ENCODE measurements around the gene TMEM203.
"Not testable (repeated sequence)": the region's sequence is repeated elsewhere in the genome, so short reads cannot be mapped to it uniquely, and the experiment has no call there.

TMEM203 gene, protein sequence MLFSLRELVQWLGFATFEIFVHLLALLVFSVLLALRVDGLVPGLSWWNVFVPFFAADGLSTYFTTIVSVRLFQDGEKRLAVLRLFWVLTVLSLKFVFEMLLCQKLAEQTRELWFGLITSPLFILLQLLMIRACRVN

DNA sequence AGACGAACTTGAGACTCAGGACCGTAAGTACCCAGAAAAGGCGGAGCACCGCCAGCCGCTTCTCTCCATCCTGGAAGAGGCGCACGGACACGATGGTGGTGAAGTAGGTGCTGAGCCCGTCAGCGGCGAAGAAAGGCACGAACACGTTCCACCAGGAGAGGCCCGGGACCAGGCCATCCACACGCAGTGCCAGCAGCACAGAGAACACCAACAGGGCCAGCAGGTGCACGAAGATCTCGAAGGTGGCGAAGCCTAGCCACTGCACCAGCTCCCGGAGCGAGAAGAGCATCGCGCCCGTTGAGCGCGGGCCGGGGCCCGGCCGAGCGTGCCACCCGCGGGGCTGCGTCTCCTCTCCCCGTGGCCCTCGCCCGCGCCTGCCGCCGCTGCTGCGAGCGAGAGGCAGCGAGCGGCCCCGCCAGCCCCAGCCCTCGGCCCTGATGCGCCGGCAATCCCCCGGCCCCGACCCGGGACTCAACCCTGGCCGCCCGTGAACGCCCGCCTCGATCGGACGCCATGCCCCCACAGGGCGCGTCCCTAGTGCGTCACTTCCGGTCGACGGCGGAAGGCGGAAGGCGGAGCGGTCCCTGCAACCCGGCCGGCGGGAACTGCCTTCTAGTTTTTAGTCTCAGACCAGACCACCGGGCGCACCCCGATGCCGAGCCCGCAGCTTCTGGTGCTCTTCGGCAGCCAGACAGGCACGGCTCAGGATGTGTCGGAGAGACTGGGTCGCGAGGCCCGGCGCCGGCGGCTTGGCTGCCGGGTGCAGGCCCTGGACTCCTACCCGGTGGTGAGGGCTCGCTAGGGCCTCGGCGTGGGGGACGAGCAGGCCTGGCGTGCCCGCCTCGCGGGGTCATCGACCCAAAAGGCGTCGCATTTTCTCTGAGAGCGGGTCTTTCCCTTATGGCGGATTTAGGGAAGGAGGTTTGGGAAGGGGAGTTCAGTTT, at the start of gene TMEM203, which contains the start of gene NDOR1:
Gene TMEM203 (minus strand): TSS at position 523 of the 944 bp plus-strand sequence. CDS start 234 bp downstream, at position 289.
Gene NDOR1 (plus strand): TSS at position 575 of the 944 bp plus-strand sequence. CDS start 78 bp downstream, at position 653.
- DNase-seq: peak; percentile 96

DNA sequence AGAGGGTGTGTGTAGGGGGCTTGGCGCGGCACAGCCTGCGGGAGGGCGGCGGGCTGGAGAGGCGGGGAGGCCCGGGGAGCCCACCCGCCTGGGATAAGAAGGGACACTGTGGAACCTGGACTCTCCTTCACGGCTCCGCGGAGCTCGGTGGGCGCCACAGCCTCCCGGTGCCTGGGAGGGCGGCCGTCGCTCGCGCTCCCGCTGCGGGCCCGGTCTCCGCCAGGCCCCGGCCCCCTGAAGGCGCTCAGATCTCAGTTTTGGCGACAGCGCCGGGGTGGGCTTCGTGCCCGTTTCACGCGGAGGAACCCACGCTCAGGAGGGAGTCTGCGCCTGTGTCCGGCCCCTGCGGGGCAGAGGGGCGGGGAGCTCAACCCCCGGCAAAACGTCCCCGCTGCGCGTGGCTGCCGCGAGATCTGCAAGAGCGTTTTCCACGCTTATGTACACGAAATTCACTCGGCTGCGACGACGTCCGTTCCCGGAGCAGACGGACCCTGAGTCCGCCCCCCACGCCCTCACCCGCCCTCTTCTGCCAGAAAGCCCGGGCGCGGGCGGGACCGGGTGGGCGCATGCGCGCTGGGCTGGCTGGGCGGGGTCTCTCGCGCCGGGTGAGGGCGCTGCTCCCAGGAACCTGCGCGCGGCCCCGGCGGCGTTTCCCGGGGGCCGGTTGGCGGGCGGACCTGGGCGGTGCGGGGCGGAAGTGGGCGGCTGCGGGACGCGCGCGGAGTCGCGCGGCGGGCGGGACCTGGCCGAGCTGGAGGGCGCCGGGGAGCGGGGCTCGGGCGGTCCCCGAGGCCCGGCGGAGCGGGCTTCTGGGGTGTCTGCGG, 49.4 kb upstream of the TMEM203 start, which contains the start of gene NELFB:
Gene NELFB (plus strand): TSS at position 704 of the 824 bp plus-strand sequence.
- peak; percentile 95 for DNase-seq

DNA sequence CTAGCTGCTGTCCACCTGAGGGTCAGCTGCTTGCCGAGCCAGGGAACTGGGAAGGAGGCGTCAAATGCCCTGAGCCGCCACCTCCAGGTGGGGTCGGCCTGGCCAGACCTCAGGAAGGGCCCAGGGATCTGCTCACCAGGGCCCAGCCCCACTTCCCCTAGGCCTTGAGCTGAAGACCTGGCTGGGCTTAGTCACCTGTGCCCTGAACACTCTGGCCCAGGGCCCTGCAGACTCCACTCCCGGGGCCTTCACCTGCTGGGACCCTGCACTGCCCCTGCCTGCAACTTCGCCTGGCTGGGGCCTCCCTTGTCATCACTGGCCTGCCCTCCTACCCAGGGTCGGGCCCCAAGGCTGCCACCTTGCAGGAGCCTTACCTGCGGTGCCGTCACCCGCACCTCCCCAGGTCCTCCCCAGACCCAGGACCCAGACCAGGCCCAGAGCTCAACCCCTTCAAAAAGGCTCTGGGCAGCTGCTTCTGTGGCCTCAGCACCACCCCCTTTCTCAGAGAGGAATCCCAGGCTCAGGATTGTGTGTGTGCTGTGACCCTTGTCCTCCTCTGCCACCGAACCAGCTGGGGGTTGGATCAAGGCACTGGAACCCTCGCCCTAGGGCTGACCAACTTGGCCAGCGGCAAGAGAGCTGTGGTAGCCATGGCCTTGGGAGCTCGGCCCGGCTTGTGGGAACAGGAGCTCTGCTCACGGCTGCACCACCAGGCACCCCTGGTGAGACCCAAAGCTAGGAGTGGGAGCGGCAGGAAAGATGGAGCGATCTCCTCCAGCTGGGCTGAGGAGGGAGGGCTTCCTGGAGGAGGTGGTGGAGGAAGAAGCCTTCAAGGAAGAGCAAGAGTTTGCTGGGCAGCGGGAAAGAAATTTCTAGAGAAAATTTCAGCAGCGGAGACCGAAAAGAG, 48.5 kb upstream of the TMEM203 start:
- no peak for DNase-seq

DNA sequence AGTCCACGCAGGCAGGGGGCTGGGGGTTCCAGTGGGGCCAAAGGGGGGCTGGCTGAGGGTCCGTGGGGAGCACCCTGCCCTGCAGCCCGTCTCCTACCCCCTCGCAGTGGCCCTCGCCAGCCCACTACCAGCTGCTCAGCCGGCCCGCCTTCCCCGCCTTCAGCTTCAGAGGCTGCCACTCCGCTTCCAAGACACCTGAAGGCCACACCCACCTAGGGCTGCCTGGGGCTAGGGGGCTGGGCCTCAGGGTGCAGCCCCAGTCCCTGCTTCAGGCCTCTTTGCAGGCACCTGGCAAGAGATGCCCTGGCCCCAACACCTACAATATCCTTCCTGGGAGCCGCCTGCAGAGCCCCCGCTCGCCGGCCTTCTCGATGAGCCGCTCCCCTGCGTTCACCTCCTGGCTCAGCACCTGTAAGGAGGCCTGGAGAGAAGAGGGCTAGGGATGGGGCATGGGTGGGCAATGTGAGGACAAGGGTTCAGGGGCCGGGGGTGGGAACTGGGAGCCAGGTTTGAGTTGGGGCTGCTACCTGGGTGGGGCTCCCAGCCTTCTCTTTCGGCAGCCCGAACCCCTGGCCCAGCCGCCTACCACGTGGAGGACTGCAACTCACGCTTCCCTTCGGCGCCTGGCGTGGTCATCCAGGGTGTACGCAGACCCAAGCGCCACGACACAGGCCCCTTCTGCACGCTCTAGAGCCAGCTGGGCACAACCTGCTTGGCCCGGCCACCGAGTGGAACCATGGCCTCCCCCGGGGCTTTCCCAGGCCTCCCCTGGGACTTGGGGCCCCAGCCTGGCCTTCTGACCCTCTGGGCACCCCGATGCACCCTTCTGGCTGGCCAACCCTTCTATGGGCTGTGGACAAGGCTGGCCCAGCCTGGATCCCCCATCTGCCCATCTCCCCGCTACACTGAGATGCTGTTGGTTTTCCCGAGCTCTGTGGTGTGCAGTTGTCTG, 47.4 kb upstream of the TMEM203 start:
- DNase-seq: no peak

DNA sequence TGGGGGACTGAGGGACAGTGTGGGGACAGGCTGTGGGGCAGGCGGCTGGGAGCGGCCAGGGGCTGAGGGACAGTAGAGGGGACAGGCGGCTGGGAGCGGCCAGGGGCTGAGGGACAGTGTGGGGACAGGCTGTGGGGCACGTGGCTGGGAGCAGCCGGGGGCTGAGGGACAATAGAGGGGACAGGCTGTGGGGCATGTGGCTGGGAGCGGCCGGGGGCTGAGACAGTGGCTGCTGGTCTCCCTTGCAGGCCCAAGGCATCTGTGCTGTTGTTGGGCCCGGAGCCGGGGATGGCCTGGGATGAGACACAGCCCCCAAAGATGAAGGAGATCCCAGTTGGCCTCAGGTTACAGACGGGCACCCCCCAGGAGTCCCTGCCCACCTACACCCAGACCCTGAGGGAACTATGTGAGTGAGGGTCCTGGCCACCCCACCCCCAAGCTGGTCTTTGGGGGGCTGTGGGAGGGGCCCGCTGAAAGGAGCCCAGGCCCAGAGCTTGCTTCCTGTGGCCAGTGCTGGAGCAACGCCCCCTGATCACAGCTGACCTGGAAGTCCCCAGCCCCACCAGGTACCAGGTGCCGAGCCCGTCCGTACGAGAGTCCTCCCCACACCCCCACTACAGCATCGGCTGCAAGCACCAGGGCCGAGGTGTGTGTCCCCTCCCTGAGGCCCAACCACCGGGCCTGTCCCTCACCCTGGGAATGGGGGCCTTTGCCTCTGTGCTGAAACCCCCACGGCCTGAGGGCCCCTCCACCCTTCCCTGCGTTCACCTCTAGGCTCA, 46.2 kb upstream of the TMEM203 start:
- DNase-seq: no peak

DNA sequence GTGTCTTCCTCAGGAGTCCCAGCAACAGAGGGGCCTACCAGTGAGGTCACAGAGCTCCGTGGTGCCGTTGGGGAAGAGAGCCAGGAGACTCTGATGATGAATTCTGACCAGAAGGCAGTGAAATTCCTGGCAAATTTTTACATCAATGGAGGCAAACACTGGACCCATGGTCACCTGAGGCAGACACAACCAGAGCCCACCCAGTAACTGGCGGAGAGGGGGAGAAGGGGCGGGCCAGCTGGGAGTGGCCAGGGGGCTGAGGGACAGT, 45.7 kb upstream of the TMEM203 start, which contains the start of gene STPG3:
Gene STPG3 (plus strand): TSS at position 93 of the 268 bp plus-strand sequence. CDS start 1 bp downstream, at position 94.
- no peak for DNase-seq

DNA sequence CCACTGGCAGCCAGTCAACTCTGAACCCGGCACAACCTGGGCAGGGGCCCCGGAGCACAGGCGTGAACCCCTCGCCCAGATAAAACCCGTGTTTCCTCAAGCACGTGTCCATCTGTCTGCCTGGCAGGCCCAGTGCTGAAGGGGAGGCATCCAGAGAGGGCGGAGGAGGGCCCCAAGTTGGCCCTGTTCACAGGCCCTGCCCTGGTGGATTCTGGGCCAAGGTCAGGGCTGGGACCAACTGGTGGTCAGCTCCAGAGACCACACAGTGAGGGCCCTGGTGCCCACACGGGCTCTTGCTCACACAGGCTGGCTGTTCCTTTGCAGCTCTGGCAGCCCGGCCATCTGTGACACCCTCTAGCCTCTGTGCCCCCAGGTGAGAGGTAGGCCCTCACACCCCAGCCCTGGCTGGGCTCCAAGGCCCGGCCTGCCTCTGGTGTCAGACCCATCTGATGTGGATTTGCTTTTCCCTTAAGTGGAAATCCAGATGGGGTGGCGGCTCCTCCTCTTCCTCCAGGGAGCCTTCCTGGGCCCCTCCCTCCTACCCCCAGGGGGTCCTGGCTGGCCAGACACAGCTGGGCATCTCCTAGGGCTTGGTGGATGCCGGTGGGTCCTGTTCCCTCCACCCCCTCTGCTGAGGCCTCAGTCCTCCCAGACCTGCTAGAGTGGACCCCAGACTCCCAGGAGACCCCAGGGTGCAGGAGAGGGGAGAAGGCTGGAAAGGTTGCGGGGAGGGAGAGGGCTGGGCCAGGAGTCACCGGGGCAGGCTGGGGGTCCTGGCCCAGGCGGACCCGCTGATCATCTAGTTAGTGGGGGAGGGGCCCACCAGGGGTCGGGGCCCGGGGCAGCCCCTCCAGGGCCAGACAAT, 45.1 kb upstream of the TMEM203 start:
- no peak for DNase-seq

DNA sequence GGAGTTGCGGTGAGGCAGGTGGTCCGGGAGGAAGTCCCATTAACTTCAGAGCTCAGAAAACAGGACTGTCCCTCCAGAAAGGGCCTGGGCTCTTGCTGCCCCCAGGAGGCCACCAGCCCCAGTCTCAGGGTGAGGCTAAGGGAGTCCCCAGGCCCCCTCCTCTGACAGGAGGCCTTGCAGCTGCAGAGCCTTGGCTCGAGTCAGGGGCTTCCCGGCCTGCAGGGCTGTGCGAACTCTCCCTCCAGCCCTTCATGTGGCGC, 42.4 kb upstream of the TMEM203 start:
- no peak for DNase-seq

DNA sequence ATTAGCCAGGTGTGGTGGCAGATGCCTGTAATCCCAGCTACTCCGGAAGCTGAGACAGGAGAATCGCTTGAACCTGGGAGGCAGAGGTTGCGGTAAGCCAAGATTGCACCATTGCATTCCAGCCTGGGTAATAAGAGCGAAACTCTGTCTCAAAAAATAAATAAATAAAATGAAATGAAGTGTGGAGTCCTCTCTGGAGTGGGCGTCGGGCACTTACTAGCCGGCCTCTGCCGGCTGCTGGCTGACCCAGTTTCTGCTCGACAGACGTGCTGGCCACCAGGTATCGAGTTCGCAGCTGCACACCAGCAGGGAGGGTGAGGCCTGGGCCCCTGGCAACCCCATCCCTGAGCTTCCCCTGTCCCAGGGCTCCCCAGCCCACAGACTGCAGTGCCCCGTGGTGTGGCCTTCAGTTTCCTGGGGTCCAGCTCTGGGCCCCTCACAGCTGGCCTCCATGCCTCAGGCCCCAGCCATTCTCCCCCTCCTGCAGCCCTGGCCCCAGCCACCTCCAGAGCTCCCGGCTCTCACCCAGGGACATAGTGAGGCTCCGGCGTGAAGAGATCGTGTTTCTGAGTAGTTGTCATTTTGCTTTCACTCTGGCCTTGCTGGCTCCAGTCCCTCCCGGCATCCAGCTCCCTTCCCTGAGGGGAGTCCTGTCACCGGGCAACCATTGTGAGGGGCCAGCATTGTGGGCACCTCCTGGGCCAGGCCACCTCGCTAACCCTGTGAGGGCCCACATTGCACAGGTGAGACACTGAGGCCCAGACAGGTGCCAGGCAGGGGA, 41.9 kb upstream of the TMEM203 start:
- no peak for DNase-seq

DNA sequence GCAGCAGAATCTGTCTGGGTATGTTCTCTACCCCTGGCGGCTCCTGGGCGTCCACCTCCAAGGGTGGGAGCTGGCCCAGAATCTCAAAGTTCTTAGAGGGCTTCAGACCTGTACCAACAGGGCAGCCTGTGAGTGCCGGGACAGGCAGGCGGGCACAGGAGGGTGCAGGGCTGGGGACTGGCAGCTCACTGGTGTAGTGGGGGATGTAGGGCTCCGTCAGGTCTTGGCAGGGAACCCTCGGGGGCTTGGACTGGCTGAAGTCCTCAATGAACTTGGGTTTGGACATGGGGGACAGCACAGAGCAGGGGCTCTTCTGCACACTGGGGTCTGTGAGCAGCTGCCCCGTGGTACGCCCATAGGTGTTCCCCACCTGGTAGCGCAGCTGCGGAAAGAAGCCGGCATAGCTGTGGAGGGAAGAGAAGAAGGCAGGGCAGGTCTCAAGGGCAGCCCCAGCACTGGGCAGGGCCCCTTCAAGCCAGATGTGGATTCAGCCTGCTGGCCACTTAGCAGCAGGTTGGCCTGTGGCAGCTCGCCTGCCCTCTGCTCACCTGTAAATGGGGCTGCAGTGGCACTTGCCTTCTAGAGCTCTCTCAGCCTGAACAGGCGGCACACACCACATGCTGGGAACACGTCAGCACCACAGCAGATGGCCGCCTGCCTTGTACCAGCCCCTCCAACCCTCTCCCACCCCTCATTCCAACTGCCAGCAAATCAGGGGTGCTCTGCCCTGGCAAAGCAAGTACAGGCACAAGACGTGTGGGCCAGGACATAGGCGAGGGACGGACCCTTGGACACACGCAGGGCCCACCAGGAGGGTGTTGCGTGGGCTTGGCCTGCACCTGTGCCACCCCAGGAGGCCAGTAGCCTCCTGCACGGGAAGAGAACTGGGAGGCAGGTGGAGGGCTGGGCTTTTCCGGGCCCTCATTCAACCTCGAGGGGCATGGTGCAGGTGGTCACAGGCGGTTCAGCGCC, 40.3 kb upstream of the TMEM203 start:
- no peak for DNase-seq

DNA sequence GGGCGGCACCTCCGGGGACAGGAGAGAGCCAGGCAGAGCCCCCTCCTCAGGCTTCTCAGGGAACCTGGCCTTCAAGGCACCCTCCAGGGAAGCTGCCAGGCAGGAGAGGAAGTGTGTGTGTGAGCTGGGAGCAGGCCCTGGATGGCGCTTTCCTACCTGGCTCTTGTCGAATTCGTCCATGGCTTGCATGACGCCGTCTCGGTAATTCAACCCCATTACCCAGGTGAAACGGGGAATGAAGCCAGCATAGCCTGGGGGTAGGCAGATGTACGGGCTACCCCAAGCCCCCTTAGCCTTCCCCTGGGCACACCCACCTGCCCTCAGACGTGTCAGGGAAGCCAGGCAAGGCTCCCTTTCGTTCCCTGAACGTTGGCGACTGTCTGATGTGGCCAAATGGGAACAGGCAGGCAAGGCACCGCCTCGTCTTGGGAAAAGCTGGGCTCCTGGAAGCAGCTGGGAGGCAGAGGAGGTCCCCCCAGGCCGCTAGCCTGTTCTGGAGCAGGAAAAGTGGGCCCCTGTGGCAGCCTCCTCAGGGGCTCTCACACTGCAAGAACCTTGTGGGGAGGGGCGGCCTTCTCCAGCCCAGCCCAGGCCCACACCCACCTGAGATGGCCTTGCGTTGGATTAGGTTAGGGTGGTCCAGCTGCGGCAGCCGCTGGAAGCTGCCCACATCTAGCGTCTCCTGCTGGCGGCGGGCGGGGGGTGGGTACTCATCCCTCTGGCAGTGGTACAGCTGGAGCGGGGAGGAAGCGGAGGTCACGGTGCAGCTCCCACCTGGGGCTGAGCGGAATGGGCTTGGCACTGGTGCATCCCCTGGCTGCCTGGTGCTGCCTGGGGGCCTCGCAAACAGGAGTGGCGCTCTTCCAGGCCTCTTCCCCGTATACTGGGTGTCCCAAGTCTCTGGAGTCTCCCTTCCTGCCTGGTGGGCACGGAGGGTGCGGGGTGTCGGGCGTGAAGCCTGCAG, 39.3 kb upstream of the TMEM203 start:
- no peak for DNase-seq

DNA sequence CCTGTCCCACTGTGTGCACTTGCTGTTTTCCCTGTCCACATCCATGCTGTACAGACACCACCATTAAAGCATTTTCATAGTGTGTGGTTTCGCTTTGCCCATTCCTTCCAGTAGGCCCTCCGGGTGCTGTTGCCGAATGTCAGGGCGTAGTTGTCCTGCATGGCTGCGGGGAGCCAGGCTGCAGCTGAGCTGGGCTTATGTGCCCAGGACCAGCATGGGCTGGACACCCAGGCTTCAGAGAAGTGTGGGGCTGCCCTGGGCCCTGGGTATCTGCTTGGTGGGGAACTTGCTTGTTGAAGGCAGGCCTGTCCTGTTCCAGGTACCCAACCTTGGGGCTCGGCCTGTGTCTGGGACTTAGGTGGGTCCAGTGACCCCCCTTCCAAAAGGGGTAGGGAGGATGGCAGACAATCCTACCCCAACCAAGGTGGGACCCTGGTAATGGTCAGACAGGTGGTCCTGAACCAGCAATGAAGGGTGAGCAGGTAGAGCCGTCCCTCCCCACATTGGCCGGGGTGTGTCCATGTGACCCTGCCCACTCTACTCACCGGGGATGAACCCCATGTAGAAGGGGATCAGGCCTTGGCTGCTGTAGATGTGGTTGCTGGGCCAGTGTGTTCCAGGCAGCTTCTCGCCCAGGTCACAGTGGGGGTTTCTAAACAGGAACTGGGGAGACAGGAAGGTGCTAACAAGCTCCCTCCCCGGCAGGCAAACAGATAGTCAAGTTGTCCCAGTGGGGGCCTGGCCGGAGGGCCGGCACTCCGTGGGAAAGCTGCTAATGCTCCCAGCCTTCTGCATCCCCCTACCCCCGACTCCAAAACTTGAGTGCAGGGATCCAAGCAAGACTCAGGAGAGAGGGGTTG, 38.4 kb upstream of the TMEM203 start:
- no peak for DNase-seq

DNA sequence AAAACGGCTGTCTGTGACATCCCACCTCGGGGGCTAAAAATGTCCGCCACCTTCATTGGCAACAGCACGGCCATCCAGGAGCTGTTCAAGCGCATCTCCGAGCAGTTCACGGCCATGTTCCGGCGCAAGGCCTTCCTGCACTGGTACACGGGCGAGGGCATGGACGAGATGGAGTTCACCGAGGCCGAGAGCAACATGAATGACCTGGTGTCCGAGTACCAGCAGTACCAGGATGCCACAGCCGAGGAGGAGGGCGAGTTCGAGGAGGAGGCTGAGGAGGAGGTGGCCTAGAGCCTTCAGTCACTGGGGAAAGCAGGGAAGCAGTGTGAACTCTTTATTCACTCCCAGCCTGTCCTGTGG, 37.8 kb upstream of the TMEM203 start:
- DNase-seq: not testable (repeated sequence)

DNA sequence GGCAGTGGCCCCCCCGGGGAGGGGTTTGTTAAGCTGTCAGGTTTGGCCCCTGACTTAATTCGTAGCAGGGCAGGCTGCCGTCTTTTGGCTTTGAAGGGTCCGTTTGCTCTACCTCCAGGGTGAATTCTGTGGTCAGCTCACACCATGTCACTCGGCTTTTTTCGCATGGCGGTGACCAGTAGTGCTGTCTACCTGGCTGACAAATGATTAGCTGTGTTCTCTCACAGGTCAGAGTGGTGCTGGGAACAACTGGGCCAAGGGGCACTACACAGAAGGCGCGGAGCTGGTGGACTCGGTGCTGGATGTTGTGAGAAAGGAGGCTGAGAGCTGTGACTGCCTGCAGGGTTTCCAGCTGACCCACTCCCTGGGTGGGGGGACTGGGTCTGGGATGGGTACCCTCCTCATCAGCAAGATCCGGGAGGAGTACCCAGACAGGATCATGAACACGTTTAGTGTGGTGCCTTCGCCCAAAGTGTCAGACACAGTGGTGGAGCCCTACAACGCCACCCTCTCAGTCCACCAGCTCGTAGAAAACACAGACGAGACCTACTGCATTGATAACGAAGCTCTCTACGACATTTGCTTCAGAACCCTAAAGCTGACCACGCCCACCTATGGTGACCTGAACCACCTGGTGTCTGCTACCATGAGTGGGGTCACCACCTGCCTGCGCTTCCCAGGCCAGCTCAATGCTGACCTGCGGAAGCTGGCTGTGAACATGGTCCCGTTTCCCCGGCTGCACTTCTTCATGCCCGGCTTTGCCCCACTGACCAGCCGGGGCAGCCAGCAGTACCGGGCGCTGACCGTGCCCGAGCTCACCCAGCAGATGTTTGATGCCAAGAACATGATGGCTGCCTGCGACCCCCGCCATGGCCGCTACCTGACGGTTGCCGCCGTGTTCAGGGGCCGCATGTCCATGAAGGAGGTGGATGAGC, 37.1 kb upstream of the TMEM203 start:
- DNase-seq: no peak

Measured in activated CD4-positive, alpha-beta T cell treated with anti-CD3 and anti-CD28 coated beads, Interleukin-2, amount 50 U/mL, for 16 hours (primary cell).